Measurements from ENCODE around the gene KIF17.

DNA sequence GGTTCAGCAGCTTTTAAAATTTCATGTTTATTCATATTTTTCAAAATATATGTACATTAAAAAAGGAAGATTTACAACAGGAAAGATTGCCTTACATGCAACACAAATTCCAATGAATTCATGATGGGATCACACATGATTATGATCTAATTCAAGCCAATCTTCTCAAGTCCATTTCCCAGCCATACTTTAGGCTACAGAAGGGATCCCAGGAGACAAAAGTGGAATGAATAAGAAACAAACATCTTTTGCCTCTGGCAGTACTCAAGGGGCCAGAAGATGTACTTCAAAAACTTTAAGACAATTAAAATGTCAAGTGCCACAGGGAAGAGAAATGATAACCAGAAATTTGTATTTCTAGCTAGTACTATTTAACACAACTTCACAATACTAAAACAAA is 24.9 kb upstream of the KIF17 start:
- TF ChIP-seq EP300 (IDR thresholded peaks at IDR 0.05), result no peak
- TF ChIP-seq KDM1A (IDR thresholded peaks at IDR 0.05; ENCODE audit: low read depth), result no peak
- TF ChIP-seq POLR2A (IDR thresholded peaks at IDR 0.05; ENCODE audit: low read length), result no peak
- TF ChIP-seq, protein P1, sequence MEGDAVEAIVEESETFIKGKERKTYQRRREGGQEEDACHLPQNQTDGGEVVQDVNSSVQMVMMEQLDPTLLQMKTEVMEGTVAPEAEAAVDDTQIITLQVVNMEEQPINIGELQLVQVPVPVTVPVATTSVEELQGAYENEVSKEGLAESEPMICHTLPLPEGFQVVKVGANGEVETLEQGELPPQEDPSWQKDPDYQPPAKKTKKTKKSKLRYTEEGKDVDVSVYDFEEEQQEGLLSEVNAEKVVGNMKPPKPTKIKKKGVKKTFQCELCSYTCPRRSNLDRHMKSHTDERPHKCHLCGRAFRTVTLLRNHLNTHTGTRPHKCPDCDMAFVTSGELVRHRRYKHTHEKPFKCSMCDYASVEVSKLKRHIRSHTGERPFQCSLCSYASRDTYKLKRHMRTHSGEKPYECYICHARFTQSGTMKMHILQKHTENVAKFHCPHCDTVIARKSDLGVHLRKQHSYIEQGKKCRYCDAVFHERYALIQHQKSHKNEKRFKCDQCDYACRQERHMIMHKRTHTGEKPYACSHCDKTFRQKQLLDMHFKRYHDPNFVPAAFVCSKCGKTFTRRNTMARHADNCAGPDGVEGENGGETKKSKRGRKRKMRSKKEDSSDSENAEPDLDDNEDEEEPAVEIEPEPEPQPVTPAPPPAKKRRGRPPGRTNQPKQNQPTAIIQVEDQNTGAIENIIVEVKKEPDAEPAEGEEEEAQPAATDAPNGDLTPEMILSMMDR (IDR thresholded peaks at IDR 0.05), result no peak
- no peak for TF ChIP-seq RFX5 (IDR thresholded peaks at IDR 0.05)
- TF ChIP-seq MAFK (IDR thresholded peaks at IDR 0.05; ENCODE audit: partially characterized antibody), result no peak
- TF ChIP-seq ESRRA (IDR thresholded peaks at IDR 0.05; ENCODE audit: borderline replicate concordance, low read length), result no peak
- TF ChIP-seq, protein P2, sequence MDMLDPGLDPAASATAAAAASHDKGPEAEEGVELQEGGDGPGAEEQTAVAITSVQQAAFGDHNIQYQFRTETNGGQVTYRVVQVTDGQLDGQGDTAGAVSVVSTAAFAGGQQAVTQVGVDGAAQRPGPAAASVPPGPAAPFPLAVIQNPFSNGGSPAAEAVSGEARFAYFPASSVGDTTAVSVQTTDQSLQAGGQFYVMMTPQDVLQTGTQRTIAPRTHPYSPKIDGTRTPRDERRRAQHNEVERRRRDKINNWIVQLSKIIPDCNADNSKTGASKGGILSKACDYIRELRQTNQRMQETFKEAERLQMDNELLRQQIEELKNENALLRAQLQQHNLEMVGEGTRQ (IDR thresholded peaks at IDR 0.05), result no peak
- TF ChIP-seq, protein P3, sequence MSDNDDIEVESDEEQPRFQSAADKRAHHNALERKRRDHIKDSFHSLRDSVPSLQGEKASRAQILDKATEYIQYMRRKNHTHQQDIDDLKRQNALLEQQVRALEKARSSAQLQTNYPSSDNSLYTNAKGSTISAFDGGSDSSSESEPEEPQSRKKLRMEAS (IDR thresholded peaks at IDR 0.05), result no peak
- no peak for TF ChIP-seq HEYL (CRISPR knock-in tag; IDR thresholded peaks at IDR 0.05)
- TF ChIP-seq, protein P4, sequence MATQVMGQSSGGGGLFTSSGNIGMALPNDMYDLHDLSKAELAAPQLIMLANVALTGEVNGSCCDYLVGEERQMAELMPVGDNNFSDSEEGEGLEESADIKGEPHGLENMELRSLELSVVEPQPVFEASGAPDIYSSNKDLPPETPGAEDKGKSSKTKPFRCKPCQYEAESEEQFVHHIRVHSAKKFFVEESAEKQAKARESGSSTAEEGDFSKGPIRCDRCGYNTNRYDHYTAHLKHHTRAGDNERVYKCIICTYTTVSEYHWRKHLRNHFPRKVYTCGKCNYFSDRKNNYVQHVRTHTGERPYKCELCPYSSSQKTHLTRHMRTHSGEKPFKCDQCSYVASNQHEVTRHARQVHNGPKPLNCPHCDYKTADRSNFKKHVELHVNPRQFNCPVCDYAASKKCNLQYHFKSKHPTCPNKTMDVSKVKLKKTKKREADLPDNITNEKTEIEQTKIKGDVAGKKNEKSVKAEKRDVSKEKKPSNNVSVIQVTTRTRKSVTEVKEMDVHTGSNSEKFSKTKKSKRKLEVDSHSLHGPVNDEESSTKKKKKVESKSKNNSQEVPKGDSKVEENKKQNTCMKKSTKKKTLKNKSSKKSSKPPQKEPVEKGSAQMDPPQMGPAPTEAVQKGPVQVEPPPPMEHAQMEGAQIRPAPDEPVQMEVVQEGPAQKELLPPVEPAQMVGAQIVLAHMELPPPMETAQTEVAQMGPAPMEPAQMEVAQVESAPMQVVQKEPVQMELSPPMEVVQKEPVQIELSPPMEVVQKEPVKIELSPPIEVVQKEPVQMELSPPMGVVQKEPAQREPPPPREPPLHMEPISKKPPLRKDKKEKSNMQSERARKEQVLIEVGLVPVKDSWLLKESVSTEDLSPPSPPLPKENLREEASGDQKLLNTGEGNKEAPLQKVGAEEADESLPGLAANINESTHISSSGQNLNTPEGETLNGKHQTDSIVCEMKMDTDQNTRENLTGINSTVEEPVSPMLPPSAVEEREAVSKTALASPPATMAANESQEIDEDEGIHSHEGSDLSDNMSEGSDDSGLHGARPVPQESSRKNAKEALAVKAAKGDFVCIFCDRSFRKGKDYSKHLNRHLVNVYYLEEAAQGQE (IDR thresholded peaks at IDR 0.05), result no peak
